COLO829 (cell line): ENCODE measurements around the gene MATCAP1.

Source experiments
- DNase-seq: peaks from one replicate; pipeline ENCODE4 v3.0.0; 2012; ENCODE audit warnings: low spot score

Gene MATCAP1

GRCh38 chr16:67128417-67128816 is 55.3 kb downstream of the MATCAP1 start:
- no peak for DNase-seq
